ENCODE data around the gene PPIB.
"Not testable (repeated sequence)": the region's sequence is repeated elsewhere in the genome, so short reads cannot be mapped to it uniquely, and the experiment has no call there.

The PPIB gene

DNA sequence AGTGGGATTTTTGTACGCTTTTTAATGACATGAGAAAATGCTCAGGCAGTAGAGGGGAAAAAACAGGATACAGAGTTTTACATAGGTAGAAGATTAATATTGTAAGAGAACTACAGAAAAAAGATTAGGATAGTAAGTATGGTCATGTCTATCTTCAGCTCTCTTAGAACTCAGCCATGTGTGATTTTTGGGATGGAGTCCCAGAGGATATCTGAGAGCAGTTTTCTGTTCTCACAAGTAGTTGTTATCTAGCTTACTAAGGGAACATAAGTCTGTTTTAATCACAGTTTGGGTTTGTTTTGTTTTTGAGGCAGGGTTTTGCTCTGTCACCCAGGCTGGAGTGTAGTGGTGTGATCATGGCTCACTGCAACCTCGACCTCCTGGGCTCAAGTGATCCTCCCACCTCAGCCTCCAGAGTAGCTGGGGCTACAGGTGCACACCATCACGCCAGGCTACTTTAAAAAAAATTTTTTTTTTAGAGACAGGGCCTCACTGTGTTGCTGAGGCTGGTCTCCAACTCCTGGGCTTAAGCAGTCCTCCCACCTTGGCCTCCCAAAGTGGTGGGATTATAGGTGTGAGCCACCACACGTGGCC lies 52.6 kb downstream of the PPIB start:
- not testable (repeated sequence) for DNase-seq (ENCODE audit: low spot score)

DNA sequence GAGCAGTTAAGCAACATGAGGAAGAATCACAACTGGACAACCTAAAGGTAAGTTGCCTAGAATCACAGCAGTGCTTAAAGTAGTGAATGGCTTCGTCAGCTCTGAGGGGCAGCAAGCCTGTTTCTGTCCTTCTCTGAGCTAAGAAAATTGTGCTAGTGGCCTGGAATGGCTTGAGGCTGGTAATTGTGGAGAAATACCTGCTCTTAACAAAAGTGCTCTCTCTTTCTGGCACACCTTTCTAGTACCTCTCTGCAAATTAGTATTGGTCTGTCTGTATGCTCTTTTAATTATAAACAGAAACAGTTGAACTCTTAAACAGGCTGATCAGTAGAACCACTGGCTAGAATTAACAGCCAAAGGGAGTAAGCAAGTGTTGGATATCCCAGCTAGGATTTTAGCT lies 55.5 kb downstream of the PPIB start:
- no peak for DNase-seq (ENCODE audit: low spot score)
